ENCODE data around the gene EIF2D.
A peak's percentile ranks its signal among the peaks of the same experiment; 100 is the strongest.
"Not testable (repeated sequence)": the region's sequence is repeated elsewhere in the genome, so short reads cannot be mapped to it uniquely, and the experiment has no call there.

Gene EIF2D

GRCh38 chr1:206636671-206637070 is 24.4 kb upstream of the EIF2D start:
- DNase-seq, result no peak

- peak in 1 of 56 donors; percentile 45 for DNase-seq
Observed at GRCh38 chr1:206635978-206636345, 23.7 kb upstream of the EIF2D start.

- peak in 55 of 56 donors; percentile 38 to 95 (median 83) for DNase-seq
Observed at GRCh38 chr1:206635080-206635977, 23.1 kb upstream of the EIF2D start, which contains the start of gene DYRK3. TSS of gene DYRK3 (plus strand) at chr1:206635536. CDS start at chr1:206635704, 168 bp downstream.

GRCh38 chr1:206634365-206635079 is 22.3 kb upstream of the EIF2D start:
- peak in 55 of 56 donors; percentile 12 to 97 (median 70) for DNase-seq

GRCh38 chr1:206633708-206634121 is 21.4 kb upstream of the EIF2D start:
- peak in 1 of 56 donors; percentile 8 for DNase-seq

GRCh38 chr1:206631085-206631509 is 18.8 kb upstream of the EIF2D start:
- DNase-seq, result peak in 8 of 56 donors; percentile 4 to 25 (median 11)

- DNase-seq, result no peak
Observed at GRCh38 chr1:206628916-206629315, 16.7 kb upstream of the EIF2D start.

GRCh38 chr1:206626396-206626795 is 14.1 kb upstream of the EIF2D start:
- not testable (repeated sequence) for DNase-seq

GRCh38 chr1:206609229-206609991 is 2.9 kb downstream of the EIF2D start:
- no peak for DNase-seq

- no peak for DNase-seq
Observed at GRCh38 chr1:206608108-206608698, 4.1 kb downstream of the EIF2D start.

GRCh38 chr1:206606867-206607266 is 5.4 kb downstream of the EIF2D start:
- no peak for DNase-seq

GRCh38 chr1:206604861-206605260 is 7.4 kb downstream of the EIF2D start:
- DNase-seq, result no peak

GRCh38 chr1:206600527-206600926 is 11.7 kb downstream of the EIF2D start:
- DNase-seq, result no peak

GRCh38 chr1:206596319-206596666 is 16.0 kb downstream of the EIF2D start:
- DNase-seq, result no peak

- no peak for DNase-seq
Observed at GRCh38 chr1:206595581-206596318, 16.5 kb downstream of the EIF2D start.

- no peak for DNase-seq
Observed at GRCh38 chr1:206593351-206593925, 18.8 kb downstream of the EIF2D start.

- no peak for DNase-seq
Observed at GRCh38 chr1:206591696-206592095, 20.6 kb downstream of the EIF2D start.

GRCh38 chr1:206591226-206591625 is 21.0 kb downstream of the EIF2D start:
- no peak for DNase-seq

GRCh38 chr1:206590025-206590758 is 22.1 kb downstream of the EIF2D start:
- no peak for DNase-seq
